ENCODE data around the gene AFAP1L2.

The AFAP1L2 gene

GRCh38 chr10:114408112-114408967 lies 4.0 kb upstream of the AFAP1L2 start:
- DNase-seq: no peak

DNA sequence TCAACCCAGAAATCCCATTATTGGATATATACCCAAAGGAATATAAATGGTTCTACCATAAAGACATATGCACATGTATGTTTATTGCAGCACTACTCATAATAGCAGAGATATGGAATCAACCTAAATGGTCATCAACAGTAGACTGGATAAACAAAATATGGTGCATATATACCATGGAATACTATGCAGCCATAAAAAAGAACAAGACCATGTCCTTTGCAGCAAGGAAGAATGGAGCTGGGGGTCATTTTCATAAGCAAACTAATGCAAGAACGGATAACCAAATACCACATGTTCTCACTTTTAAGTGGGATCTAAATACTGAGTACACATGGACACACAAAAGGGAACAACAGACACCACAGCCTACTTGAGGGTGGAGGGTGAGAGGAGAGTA lies 2.2 kb upstream of the AFAP1L2 start:
- DNase-seq: no peak

GRCh38 chr10:114405011-114405350 lies 679 bp upstream of the AFAP1L2 start:
- DNase-seq: no peak

- no peak for DNase-seq
These were observed 651 bp downstream of the AFAP1L2 start for GRCh38 chr10:114403541-114404161.

GRCh38 chr10:114402871-114403540 lies 1.3 kb downstream of the AFAP1L2 start:
- DNase-seq: no peak

DNA sequence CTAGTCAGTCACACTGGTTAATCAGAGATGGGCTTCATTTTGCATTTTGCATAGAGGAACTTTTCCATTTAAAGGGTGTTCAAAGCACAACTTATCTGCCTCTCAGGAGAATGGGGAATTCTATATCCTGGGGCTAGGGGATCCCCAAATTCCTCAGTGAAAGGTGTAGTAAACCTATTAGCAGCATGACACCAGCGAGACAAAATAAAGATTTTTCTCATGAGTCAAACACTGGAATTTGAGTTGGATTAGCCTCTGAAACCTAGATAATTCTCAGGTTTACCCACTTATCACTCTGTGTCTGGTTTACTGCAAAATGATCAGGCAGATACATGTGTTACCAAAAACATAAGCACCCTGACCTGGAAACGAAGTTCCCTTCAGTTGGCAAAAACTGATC lies 2.1 kb downstream of the AFAP1L2 start:
- DNase-seq: no peak

GRCh38 chr10:114401195-114401791 lies 3.0 kb downstream of the AFAP1L2 start:
- no peak for DNase-seq

GRCh38 chr10:114400091-114400490 lies 4.2 kb downstream of the AFAP1L2 start:
- DNase-seq: no peak

DNA sequence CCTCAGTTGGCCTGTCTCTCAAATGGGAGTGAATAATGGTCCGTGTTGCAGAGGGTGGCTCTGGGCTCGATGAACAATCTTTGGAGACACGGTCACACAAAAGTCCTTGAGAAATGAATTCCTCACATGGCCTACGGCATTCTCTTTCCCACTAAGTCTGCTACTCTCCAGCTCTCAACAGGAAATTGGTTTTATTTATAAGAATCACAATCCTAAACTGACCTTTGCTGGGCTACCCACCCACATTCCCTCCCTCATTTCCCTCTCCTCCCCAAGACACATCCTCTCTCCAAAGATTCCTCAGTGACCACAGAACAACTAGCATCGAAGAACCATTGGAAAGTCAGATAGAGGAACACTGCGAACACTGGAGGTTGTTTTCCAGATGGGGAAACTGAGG lies 4.7 kb downstream of the AFAP1L2 start:
- no peak for DNase-seq

DNA sequence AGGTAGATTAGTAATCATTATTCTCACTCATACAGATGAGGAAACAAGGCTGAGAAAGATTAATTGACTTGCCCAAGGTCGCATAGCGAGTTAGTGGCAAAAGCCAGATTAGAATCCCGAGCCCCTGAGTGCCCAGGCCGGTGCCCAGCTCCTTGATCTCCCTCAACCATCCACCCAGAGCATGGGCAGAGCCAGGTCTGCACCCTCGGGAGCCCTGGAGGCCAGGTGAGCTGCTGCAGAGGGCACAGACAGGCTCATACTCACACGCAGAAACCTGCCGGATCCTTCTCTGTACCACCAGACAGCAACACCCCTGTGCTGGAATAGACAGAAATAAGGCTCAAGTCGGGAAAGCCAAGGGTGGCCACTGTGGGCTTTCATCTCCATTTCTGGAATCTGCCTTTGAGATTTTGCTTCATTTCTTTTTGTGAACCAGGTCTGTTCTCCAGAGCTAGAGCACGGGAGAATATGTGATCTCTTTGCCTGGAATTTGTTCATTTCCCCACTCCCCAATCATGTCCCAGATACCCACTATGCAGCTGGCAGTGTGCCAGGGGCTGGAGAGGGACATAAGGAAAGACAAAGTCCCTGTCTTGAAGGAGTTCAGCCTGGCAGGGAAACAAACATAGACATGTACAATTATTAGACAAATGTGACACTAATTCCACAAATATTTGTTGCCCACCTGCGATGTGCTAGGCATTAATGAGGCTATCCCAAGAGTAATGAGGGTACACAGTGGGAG lies 5.5 kb downstream of the AFAP1L2 start:
- no peak for DNase-seq

DNA sequence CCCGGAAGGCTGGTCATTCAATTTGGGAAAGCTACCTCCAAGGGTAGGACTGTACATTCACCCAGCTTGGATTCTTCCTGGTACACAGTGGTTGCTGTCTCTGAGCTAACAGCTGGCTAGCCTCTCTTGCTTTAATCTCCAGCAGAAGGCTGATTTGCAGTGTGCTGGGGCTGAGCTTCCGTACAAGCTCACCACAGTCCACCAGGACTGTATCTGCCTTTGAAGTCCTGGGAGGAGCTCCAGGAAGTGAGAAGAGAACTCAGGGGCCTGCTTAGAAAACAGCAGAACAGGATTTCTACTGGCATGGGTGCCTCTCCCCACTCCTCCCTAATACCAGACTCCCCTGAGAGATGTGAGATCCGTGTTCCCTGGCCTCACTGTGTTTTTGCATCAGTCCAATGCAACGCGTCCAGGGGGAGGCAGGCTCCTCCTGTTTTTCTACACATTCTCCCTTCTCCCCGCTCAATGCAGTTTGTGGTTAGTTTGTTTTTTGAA lies 6.6 kb downstream of the AFAP1L2 start:
- no peak for DNase-seq

DNA sequence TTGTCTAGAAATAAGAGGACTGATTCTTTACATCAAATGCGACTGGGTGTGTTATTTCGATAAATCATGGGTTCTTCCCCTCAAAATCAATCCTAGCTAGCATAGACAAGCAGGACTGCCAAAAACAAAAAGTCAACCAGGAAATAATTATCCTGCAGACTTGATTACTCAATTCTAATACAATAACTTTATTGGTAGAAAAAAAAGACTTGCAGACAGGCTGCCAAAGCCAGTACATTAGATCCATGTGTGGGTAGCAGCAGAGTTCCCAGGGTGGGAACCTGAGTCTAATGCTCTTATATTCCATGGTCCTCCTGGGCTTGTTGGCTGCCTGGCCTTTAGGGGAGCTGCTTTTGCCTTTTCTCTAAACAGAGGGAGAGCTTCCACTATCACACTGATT lies 7.8 kb downstream of the AFAP1L2 start:
- DNase-seq: no peak

- DNase-seq: no peak
These were observed 8.8 kb downstream of the AFAP1L2 start for GRCh38 chr10:114395366-114396022.

DNA sequence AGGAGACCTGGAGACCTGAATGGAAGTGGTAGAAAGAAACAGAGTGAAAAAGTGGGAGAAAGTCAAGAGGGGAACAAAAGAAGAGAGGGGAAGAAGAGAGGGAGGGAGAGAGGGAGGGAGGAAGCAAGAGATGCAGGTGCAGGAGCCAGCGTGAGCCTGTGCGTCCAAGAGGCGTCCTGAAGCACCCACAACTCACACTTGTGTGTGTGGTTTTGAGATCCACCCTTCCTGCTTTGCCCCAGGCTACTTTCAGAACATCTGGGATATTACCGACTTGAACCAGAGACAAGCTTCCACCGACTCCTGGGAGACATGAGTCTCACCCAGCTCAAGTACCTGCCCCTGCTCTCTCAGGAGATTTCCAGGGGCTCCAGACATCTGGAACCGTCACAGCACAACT lies 9.8 kb downstream of the AFAP1L2 start:
- DNase-seq: no peak

DNA sequence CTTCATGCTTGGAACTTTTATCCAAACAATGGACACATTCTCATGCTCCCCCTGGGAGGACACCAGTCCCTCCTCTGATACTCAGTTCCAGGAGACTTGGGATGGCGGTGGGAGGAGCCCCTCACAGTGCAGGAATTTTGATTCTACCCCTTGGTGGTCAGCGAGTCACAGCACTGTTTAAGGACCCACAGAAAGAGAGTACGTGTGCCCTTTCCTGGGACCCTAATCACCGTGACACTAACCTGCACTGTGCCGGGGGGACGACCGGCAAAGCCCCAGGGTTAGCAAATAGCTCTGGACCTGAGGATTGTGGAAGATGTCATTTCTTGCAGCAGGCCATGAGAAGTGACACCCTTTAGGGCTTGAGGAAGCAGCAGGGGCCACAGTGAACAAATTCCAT lies 10.4 kb downstream of the AFAP1L2 start:
- no peak for DNase-seq

GRCh38 chr10:114393482-114393881 lies 10.8 kb downstream of the AFAP1L2 start:
- no peak for DNase-seq

GRCh38 chr10:114392112-114392835 lies 12.0 kb downstream of the AFAP1L2 start:
- no peak for DNase-seq

GRCh38 chr10:114391599-114391998 lies 12.7 kb downstream of the AFAP1L2 start:
- no peak for DNase-seq

- peak in 1 of 2 experiments; percentile 13 for DNase-seq
These were observed 14.9 kb downstream of the AFAP1L2 start for GRCh38 chr10:114389426-114389825.

DNA sequence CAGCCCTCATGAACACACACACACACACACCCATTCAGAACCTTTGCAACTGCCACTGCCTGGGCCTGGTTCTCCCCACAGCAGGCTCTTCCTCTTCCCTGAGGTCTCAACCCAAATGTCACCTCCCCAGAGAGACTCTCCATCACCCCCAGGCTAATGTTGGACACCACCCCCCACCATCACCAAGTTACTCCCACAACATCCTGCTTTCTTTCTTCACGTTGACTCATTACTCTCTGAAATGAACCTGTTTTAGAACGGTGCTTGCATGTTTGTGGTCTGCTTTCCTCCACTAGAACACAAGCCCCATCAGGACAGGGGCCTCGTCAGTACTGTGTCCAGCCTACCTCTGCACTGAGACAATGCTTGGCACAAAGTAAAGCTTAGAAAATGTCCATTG lies 16.0 kb downstream of the AFAP1L2 start:
- no peak for DNase-seq

- no peak for DNase-seq
These were observed 16.5 kb downstream of the AFAP1L2 start for GRCh38 chr10:114387784-114388183.

DNA sequence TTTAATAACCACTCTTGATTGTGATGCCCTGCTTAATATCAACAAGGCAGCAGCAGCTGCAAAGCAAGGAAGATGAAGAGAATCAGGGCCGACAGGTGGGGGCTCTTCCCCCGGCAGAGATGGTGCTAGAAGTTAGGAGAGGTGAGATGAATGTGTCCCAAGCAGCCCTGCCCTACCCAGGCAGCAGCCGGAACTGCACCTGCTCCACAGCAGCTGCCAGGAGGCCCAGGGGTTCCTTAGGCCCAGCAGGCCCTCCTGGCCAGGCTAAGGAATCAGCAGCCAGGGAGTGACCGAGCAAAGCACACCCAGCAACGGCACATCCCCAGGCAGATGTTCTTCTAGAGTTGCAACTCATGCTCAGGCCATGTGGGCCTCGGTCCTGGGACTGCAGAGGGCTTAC lies 17.9 kb downstream of the AFAP1L2 start:
- DNase-seq: no peak

All from SW 1271 (cell line).